ENCODE results near the gene SOCS1.
"Not testable (repeated sequence)": the region's sequence is repeated elsewhere in the genome, so short reads cannot be mapped to it uniquely, and the experiment has no call there.

Gene SOCS1

DNA sequence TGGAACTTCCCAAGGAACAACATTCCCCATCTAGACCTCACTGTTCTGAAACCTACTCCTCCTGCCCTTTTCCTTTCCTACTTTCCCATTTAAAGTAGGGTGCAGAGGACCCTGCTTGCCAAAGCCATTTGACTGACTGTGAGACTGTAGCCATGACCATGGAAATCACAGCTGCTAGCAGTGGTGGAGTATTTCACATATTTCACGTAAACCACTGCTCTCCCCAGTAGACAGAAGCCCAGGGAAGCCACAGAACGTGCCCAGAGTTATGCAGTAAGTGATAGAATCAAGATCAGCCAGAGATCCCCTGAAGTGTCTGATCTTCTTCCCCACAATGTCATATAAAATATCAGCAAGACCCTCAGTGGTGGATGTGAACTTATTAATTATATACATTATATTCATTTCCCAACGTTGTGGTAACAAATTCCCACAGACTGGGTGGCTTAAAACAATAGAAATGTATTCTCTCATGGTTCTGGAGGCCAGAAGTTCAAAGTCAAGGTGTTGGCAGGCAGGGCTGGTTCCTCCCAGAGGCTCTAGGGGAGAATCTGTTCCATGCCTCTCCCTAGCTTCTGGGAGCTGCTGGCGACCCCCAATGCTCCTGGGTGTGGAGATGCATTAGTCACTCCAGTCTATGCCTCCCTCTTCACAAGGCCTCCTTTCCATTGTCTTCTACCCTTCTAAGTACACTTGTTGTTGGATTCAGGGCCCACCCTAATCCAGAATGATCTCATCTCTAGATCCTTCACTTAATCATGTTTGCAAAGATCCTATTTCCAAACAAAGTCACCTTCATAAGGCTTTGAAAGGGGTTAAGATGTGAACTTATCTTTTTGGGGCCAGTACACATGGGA, 45.9 kb upstream of the SOCS1 start:
- TF ChIP-seq GABPA (IDR thresholded peaks at IDR 0.05; ENCODE audit: low read depth) = no peak
- TF ChIP-seq, protein P1, sequence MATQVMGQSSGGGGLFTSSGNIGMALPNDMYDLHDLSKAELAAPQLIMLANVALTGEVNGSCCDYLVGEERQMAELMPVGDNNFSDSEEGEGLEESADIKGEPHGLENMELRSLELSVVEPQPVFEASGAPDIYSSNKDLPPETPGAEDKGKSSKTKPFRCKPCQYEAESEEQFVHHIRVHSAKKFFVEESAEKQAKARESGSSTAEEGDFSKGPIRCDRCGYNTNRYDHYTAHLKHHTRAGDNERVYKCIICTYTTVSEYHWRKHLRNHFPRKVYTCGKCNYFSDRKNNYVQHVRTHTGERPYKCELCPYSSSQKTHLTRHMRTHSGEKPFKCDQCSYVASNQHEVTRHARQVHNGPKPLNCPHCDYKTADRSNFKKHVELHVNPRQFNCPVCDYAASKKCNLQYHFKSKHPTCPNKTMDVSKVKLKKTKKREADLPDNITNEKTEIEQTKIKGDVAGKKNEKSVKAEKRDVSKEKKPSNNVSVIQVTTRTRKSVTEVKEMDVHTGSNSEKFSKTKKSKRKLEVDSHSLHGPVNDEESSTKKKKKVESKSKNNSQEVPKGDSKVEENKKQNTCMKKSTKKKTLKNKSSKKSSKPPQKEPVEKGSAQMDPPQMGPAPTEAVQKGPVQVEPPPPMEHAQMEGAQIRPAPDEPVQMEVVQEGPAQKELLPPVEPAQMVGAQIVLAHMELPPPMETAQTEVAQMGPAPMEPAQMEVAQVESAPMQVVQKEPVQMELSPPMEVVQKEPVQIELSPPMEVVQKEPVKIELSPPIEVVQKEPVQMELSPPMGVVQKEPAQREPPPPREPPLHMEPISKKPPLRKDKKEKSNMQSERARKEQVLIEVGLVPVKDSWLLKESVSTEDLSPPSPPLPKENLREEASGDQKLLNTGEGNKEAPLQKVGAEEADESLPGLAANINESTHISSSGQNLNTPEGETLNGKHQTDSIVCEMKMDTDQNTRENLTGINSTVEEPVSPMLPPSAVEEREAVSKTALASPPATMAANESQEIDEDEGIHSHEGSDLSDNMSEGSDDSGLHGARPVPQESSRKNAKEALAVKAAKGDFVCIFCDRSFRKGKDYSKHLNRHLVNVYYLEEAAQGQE (IDR thresholded peaks at IDR 0.05; ENCODE audit: insufficient replicate concordance, low read depth) = no peak
- no peak for TF ChIP-seq POLR2AphosphoS5 (IDR thresholded peaks at IDR 0.05; ENCODE audit: low read depth)
- TF ChIP-seq SPI1 (IDR thresholded peaks at IDR 0.05; ENCODE audit: borderline replicate concordance, low read depth) = no peak
- TF ChIP-seq CTCF (IDR thresholded peaks at IDR 0.05; ENCODE audit: insufficient read depth, low read length) = no peak
- Histone ChIP-seq H3K4me3 (replicated peaks; ENCODE audit: insufficient read depth, low read length) (no peak overlapping the region), H3K27ac (replicated peaks) (no peak overlapping the region), H3K27me3 (ENCODE audit: insufficient read depth, poor library complexity, severe bottlenecking) (no peaks in the 10 kb centered on the region)
- no peak for DNase-seq (ENCODE audit: low read depth in 1 of 2, low spot score in 1 of 2)

DNA sequence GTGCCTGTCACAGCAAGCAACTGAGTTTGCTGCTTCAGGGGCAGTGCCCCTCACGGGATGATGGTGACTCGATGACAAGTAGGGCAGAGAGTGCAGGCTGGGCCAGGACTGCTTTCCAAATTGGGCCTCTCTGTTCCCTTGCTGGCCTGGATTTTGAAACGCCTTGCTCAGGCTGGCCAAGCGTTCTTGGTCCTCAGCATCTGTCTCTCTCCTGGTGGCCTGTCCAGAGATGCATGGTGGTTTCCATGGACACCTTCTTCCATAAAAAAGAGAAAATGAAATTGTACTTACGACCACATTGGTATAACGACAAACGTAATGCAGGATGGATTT, 44.5 kb upstream of the SOCS1 start:
- H3K27me3 ChIP-seq (ENCODE audit: insufficient read depth, poor library complexity, severe bottlenecking) = no peaks in the 10 kb centered on the region
- H3K27ac ChIP-seq (replicated peaks) = no peak overlapping the region
- TF ChIP-seq, protein P1 (IDR thresholded peaks at IDR 0.05; ENCODE audit: insufficient replicate concordance, low read depth) = no peak
- no peak for TF ChIP-seq CTCF (IDR thresholded peaks at IDR 0.05; ENCODE audit: insufficient read depth, low read length)
- no peak for TF ChIP-seq GABPA (IDR thresholded peaks at IDR 0.05; ENCODE audit: low read depth)
- TF ChIP-seq SPI1 (IDR thresholded peaks at IDR 0.05; ENCODE audit: borderline replicate concordance, low read depth) = no peak
- no peak for TF ChIP-seq POLR2AphosphoS5 (IDR thresholded peaks at IDR 0.05; ENCODE audit: low read depth)
- no peak for DNase-seq (ENCODE audit: low read depth in 1 of 2, low spot score in 1 of 2)
- no peak overlapping the region for H3K4me3 ChIP-seq (replicated peaks; ENCODE audit: insufficient read depth, low read length)

- Histone ChIP-seq H3K27me3 (ENCODE audit: insufficient read depth, poor library complexity, severe bottlenecking) (no peaks in the 10 kb centered on the region), H3K4me3 (replicated peaks; ENCODE audit: insufficient read depth, low read length) (no peak overlapping the region), H3K27ac (replicated peaks) (no peak overlapping the region)
- TF ChIP-seq, protein P1 (IDR thresholded peaks at IDR 0.05; ENCODE audit: insufficient replicate concordance, low read depth) = no peak
- no peak for TF ChIP-seq CTCF (IDR thresholded peaks at IDR 0.05; ENCODE audit: insufficient read depth, low read length)
- no peak for TF ChIP-seq POLR2AphosphoS5 (IDR thresholded peaks at IDR 0.05; ENCODE audit: low read depth)
- no peak for TF ChIP-seq SPI1 (IDR thresholded peaks at IDR 0.05; ENCODE audit: borderline replicate concordance, low read depth)
- TF ChIP-seq GABPA (IDR thresholded peaks at IDR 0.05; ENCODE audit: low read depth) = no peak
- DNase-seq (ENCODE audit: low read depth in 1 of 2, low spot score in 1 of 2) = no peak
Measured at GRCh38 chr16:11299865-11300559, 44.0 kb upstream of the SOCS1 start.

DNA sequence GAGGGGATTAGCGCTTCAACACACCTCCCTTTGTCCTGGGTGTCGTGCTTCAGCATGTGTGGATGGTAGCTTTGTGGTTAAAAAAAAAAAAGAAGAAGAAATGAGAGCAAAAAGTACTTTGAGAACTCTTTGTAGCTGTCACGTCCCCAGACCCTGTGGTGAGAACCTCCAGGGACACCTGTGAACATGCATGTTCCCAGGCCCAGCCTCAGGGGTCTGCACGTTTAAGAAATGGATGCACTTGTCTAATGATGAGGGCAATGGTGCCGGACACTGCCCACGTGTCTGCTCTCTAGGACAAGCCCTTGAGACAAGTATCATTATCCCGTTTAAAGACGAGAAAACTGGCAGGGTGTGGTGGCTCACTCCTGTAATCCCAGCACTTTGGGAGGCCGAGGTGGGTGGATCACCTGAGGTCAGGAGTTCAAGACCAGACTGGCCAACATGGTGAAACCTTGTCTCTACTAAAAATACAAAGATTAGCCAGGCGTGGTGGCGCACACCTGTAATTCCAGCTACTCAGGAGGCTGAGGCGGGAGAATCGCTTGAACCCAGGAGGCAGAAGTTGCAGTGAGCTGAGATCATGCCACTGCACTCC, 43.0 kb upstream of the SOCS1 start:
- H3K27me3 ChIP-seq (ENCODE audit: insufficient read depth, poor library complexity, severe bottlenecking); H3K4me3 ChIP-seq (replicated peaks; ENCODE audit: insufficient read depth, low read length): not testable (repeated sequence)
- H3K27ac ChIP-seq (replicated peaks) = peak overlapping the region; percentile 79
- peak in 1 of 2 experiments; percentile 43 for DNase-seq (ENCODE audit: low read depth in 1 of 2, low spot score in 1 of 2)
